HG02798 (cell line): ENCODE results near the gene ASMTL.

Experiments used
- ATAC-seq: cut with Tn5 transposase; IDR thresholded peaks from one replicate; pipeline ENCODE4 v1.9.1; 2021; ENCODE audit warnings: mild to moderate bottlenecking; ENCODE audit not compliant: unreplicated experiment, poor library complexity

The ASMTL gene

DNA sequence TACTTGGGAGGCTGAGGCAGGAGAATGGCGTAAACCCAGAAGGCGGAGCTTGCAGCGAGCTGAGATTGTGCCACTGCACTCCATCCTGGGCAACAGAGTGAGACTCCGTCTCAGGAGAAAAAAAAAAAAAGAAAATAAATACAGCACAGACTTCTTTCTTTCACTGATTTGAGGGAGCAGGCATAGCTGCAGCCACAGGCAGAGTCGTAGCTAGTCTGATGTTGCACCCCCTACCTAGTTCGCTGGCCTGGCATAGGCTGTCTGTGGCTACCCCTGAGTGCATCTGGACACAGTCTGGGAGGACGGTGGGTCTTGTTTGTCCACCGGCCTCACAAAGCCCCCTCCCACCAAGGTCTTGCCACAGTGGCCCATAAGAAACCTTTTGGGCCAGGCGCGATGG lies 94.7 kb downstream of the ASMTL start:
- no peak for ATAC-seq

DNA sequence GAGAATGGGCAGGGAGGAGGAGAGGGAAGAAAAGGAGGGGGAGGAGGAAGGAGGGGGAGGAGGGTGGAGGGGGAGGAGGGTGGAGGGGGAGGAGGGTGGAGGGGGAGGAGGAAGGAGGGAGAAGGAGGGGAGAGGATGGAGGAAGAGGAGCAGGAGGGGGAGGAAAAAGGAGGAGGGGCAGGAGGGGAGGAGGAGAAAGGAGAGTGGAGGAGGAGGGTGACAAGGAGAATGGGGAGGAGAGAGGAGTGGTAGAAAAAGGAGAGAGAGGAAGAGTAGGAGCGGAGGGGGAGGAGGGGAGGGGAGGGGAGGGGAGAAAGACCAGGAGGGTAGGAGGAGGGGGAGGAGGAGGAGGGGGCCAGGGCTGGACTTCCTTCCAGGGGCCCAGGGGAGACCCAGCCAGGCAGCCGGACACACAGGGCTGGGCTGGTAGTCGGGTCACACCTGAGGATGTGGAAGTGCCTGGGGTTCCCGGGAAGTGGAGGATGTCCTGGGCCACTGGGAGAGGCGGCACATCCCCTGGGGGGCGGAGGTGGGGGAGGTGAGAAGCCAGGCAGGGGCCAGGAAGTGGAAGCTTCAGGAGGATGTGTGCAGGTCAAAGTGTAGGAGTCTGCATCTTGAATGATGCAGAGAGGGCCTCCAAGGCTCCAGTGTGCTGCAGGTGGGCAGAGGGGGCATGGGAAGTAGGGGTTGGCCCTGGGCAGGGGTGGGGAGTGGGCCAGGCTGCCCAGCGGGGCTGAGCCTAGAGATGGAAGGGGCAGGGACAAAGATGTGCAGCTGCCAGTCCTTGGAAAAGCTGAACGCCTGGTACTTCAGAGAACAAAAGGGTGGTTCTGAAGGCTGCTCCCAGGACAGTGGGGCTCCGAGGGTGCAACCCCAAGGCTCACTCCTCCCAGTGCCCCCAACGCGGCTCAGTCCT lies 97.3 kb downstream of the ASMTL start:
- no peak for ATAC-seq

DNA sequence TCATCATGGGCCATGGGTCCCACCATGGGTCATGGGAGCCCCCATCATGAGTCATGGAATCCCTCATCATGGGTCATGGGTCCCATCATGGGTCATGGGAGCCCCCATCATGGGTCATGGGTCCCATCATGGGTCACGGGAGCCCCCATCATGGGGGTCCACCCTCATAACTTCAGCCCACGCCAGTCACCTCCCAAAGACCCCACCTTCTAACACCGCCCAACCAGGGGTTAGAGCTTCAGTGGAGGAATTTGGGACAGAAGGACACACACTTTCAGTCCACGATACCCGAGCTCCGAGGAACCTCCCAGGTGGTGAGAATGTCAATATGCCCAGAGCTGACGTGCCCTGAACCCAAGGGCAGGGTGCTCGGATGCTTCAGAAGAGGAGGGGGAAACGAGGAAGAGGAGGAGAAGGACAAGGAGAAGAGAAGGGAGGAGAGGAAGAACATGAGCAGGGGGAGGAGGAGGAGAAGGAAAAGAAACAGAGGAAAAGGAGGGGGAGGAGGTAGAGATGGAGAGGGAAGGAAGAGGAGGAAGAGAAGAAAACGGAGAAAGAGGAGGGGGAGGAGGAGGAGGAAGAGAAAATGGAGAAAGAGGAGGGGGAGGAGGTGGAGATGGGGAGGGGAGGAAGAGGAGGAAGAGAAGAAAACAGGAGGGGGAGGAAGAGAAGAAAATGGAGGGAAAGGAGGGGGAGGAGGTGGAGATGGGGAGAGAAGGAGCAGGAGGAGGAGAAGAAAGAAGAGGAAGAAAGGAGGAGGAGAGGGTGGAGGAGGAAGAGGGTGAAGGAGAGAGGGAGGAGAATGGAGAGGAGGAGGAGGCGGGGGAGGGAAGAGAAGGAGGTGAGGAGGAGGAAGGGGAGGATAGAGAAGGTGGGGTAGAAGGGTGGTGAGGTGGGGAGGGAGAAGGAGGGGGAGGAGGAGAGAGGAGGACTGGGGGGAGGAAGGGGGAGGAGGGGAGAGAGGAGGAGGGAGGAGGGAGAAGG lies 98.4 kb downstream of the ASMTL start:
- ATAC-seq: peak; percentile 37
